PC-9 (cell line): Measurements from ENCODE around the gene RAB31.

Experiments
- EZH2 ChIP-seq: fragments of 200-600 bp; sonication (generic); IDR thresholded peaks from 2 replicates; pipeline ENCODE4 v1.8.0; 2017; ENCODE audit warnings: antibody characterized with exemption, low read depth
- TF ChIP-seq, protein P1 (sequence below): fragments of 200-600 bp; sonication (generic); conservative IDR thresholded peaks from 2 replicates; pipeline ENCODE4 v1.6.1; 2017; ENCODE audit warnings: mixed run types, antibody characterized with exemption, mild to moderate bottlenecking, moderate library complexity

DNA sequence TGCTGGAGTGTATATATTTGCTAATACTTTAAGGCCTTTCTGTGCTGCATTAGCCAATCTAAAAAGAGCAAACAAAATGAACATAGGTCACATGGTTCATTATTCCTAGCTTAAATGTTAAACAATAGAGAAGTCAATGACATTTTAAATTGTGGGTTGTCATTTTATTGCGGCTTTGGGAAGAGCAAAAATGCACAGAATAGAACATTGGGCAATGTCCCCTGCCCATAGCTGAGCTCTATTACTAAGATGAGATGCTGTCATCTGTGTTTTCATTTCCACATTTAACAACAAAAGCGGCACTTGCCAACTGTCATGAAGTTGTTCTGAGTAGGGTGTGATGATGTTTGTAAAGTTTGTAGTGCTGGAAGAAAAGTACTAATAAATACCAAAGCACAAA lies 202.6 kb downstream of the RAB31 start:
- TF ChIP-seq, protein P1, sequence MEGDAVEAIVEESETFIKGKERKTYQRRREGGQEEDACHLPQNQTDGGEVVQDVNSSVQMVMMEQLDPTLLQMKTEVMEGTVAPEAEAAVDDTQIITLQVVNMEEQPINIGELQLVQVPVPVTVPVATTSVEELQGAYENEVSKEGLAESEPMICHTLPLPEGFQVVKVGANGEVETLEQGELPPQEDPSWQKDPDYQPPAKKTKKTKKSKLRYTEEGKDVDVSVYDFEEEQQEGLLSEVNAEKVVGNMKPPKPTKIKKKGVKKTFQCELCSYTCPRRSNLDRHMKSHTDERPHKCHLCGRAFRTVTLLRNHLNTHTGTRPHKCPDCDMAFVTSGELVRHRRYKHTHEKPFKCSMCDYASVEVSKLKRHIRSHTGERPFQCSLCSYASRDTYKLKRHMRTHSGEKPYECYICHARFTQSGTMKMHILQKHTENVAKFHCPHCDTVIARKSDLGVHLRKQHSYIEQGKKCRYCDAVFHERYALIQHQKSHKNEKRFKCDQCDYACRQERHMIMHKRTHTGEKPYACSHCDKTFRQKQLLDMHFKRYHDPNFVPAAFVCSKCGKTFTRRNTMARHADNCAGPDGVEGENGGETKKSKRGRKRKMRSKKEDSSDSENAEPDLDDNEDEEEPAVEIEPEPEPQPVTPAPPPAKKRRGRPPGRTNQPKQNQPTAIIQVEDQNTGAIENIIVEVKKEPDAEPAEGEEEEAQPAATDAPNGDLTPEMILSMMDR = no peak
- no peak for TF ChIP-seq EZH2
